ENCODE data around the gene GIT2.

Gene GIT2

GRCh38 chr12:109968801-109969200 lies 27.4 kb downstream of the GIT2 start:
- DNase-seq (ENCODE audit: low read depth), result no peak

DNA sequence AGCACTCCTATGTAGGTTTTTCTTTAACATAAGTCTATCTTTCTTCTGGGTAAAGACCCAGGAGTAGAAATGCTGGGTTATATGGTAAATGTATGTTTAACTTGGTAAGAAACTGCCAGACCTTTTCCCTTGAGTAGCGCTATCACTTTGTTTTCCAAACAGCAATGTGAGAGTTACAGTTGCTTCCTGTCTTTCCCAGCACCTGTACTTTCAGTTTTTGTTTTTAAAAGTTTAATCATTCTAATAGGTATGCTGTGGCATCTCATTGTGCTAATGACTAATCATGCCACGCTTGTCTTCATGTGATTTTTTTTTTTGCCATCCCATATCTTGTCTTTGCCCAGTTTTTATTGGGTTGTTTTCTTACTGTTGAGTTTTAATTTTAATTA lies 28.1 kb downstream of the GIT2 start:
- DNase-seq (ENCODE audit: low read depth), result no peak

DNA sequence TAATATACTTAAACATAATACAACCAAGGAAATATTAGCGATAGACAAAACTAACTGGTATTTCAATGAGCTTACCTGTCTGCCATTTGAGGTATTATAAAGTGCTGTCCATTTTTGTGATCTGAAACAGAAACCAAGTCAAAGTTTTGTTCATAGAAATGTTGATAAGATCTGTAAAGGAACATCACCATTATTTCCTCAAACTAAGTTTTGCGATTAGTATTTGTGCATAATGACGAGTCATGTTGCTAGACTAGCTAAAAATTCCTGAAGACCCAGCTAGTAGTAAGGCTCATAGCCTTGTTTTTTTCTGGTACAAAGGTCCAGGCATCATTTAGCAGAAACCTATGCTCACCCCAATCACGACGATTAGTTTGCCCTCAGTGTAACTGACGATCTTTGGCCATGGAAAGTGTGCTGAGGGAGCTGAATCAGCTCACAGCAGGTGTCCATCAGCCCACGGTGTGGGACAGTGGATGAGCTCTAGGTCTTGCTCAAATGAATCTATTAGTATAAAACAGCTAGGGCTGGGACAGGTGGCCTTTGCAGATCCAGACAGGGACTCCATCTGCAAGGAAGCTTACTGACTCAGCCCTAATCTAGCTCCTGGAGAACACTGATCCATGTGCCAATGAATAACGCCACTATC lies 28.7 kb downstream of the GIT2 start:
- DNase-seq (ENCODE audit: low read depth), result no peak

- no peak for DNase-seq (ENCODE audit: low read depth)
Measured at GRCh38 chr12:109966546-109966945, 29.6 kb downstream of the GIT2 start.

DNA sequence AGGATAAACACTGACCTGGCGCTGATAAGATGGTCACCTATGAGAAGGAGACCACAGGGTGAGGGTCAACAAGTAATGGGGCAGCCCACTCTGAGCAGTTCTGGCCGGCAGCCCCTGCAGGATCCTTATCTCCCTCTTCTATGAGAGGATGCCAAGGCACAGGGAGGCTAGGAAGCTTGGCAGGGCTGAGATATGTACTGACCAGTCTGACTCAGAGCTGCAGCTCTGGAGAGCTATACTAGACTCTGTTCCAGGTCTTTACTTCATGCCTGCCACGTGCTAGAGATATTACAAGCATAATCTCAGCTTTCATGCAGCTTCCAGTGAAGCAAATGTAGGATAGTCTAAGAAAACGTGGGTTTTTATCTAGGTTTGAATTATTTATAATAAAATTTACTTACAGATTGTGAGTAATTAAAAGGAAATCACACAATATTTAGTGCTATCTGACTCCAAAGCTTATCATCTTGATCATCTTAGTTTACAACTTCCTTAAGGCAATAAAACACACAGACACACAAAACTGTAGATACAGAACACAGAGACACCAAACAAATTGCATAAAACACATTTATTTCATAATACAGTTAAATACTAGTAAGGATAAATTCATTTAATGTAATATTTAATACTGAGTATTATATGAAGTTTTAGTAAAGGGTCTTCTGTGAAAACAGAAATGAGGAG lies 32.3 kb downstream of the GIT2 start:
- DNase-seq (ENCODE audit: low read depth), result no peak

- no peak for DNase-seq (ENCODE audit: low read depth)
Measured at GRCh38 chr12:109963330-109963729, 32.8 kb downstream of the GIT2 start.

GRCh38 chr12:109962398-109962797 lies 33.8 kb downstream of the GIT2 start:
- no peak for DNase-seq (ENCODE audit: low read depth)

GRCh38 chr12:109961612-109962011 lies 34.6 kb downstream of the GIT2 start:
- DNase-seq (ENCODE audit: low read depth), result no peak

DNA sequence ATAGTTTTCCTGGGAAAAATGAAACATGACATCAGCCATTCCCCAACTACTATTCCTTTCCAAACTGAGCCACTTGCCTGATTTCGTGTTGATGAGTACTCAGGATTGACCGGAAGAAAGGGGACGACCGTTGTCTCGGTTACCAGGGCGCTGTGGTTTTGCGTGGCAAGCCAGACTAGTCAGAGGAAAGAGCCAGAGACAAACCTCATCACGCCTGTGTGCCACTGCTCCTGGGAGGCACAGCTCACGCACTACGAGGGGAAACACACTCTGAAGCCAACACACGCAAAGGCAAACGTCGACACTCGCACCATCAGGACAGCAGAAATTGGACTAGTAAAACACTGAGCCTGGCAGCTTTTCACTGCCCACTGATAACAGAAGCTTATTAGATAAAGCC lies 35.0 kb downstream of the GIT2 start:
- DNase-seq (ENCODE audit: low read depth), result no peak

GRCh38 chr12:109959411-109960093 lies 36.6 kb downstream of the GIT2 start:
- DNase-seq (ENCODE audit: low read depth), result no peak

- no peak for DNase-seq (ENCODE audit: low read depth)
Measured at GRCh38 chr12:109958374-109958773, 37.8 kb downstream of the GIT2 start.

GRCh38 chr12:109953656-109954055 lies 42.5 kb downstream of the GIT2 start:
- DNase-seq (ENCODE audit: low read depth), result no peak

GRCh38 chr12:109952873-109953272 lies 43.3 kb downstream of the GIT2 start:
- no peak for DNase-seq (ENCODE audit: low read depth)

- no peak for DNase-seq (ENCODE audit: low read depth)
Measured at GRCh38 chr12:109952160-109952858, 43.9 kb downstream of the GIT2 start.

GRCh38 chr12:109951751-109952150 lies 44.4 kb downstream of the GIT2 start:
- no peak for DNase-seq (ENCODE audit: low read depth)

- DNase-seq (ENCODE audit: low read depth), result no peak
Measured at GRCh38 chr12:109951136-109951535, 45.0 kb downstream of the GIT2 start.

DNA sequence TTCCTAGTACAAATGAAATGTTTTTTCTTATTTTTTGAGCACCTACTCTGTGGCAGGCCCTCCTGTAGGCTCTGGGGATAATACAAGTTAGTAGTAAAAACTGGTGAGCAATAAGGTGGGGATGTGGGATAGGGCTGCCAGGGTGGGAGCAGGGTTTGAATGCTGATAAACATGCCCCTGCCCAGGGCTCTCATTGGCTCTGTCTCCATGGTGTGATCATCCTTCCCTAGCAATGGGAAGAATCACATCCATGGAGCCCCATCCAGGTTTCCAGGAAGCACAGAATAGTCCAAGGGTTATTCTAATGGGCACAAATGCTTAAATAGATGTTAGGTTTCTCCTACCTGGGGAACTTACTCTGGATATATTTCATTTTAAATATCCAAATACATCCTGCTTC lies 45.5 kb downstream of the GIT2 start:
- DNase-seq (ENCODE audit: low read depth), result no peak

DNA sequence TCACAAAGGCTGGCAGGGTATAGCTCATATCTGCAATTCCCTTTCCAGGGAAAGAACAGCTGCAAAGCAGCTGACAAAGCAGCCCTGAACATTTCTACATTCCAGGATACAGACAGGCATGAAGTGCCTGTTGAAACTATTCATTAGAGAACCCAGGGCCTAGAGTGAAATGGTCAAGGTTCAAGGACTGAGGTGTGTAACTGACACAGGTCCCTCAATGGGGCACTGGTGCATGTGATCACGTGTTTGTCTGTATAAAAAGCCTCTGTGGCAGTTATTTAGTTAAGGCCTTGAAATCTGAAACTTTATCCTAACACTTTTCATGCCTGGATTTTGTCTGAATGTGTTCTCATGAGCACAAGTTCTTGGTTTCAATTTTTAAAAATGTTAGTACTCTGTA lies 47.1 kb downstream of the GIT2 start:
- no peak for DNase-seq (ENCODE audit: low read depth)

GRCh38 chr12:109948368-109948767 lies 47.8 kb downstream of the GIT2 start:
- no peak for DNase-seq (ENCODE audit: low read depth)

DNA sequence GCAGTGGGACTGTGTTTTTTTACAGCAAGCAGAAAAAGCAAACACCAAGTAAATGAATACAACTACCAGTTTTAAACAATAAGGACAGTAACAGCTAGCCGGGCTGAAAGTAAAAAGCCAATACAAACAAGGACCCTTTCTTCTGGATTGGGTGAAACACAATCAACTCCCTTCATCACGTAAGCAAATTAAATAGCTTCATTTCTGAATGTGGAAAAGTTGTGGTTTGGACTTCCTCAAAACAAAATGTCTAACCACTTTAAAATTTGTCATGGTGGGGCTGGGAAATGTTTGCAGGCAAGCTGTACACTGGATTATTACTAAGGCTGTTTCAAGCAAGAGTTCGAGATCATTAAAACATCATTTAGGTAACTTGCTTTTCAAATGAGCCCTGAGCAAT lies 48.6 kb downstream of the GIT2 start:
- no peak for DNase-seq (ENCODE audit: low read depth)

GRCh38 chr12:109946913-109947312 lies 49.3 kb downstream of the GIT2 start:
- DNase-seq (ENCODE audit: low read depth), result no peak

DNA sequence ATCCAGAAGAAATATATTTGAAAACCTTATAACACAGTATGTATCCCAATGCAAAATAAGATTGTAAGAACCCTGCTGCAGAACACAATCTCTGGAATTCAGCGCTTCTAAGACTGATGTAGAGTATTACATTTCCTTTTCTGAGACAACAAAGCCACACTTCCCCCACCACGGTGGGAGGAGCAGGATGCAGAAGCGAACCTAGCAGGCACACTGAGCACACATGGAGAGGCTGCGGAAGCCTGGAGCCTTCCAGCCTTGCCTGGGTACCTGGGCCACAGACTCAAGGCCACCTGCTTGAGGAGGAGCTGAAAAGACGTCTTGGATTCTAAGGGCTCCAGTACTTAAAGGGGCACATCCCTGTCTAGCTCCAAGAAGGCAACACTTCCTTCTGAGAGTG lies 49.7 kb downstream of the GIT2 start:
- no peak for DNase-seq (ENCODE audit: low read depth)
